Transverse colon (tissue), 4 donors: Measurements from ENCODE around the gene ZNRF4. TPM values are rescaled to one million over a fixed set of nuclear protein-coding genes. Genes with fewer than 3 reads are reported as not detected.

Experiments used
- DNase-seq: peaks from one replicate; pipeline ENCODE4 v3.0.0-alpha.2; 2019
- H3K27ac ChIP-seq, 4 donors: fragments of 200-600 bp; sonication (generic); 2 replicates each; pipeline ENCODE4 v1.5.1; 2016 to 2018; ENCODE audit warnings: inconsistent platforms in 4 of 4
- H3K27me3 ChIP-seq: fragments of 200-600 bp; sonication (generic); 2 replicates; pipeline ENCODE4 v1.5.1; 2017; ENCODE audit warnings: inconsistent platforms
- H3K36me3 ChIP-seq, 4 donors: fragments of 200-600 bp; sonication (generic); 2 replicates each; pipeline ENCODE4 v1.5.1; 2017 to 2019; ENCODE audit warnings: inconsistent platforms in 4 of 4
- H3K4me1 ChIP-seq, 4 donors: fragments of 200-600 bp; sonication (generic); 2 replicates each; pipeline ENCODE4 v1.5.1; 2017 to 2020; ENCODE audit warnings: inconsistent platforms in 4 of 4
- H3K4me3 ChIP-seq, 4 donors: fragments of 200-600 bp; sonication (generic); 1 replicate in 1 of 4; 2 replicates in 3 of 4; pipeline versions ENCODE4 v1.5.1 to v1.6.1; 2017 to 2019; ENCODE audit warnings: inconsistent platforms in 4 of 4
- H3K9me3 ChIP-seq, 2 donors: fragments of 200-600 bp; sonication (generic); 2 replicates each; pipeline ENCODE4 v1.5.1; 2017 to 2019; ENCODE audit warnings: inconsistent platforms in 2 of 2
- CTCF ChIP-seq, 5 experiments: fragments of 200-600 bp in 3 of 5; fragments of 450-650 bp in 2 of 5; sonication (generic) in 3 of 5; IDR thresholded peaks; 1 replicate in 2 of 5; 2 replicates in 3 of 5; pipeline ENCODE4 v1.5.1; 2016 to 2017; ENCODE audit warnings: antibody characterized with exemption in 5 of 5, inconsistent platforms in 3 of 5, mild to moderate bottlenecking in 2 of 5, moderate library complexity in 1 of 5
- EP300 ChIP-seq: sonication (generic); formaldehyde crosslinking; IDR thresholded peaks from one replicate; pipeline ENCODE4 v1.6.1; 2017; ENCODE audit warnings: antibody characterized with exemption, low read depth
- POLR2A ChIP-seq: fragments of 450-650 bp; IDR thresholded peaks from one replicate; pipeline ENCODE4 v1.6.1; 2016; ENCODE audit warnings: antibody characterized with exemption, mild to moderate bottlenecking, moderate library complexity
- POLR2AphosphoS5 ChIP-seq, 3 donors: sonication (generic); formaldehyde crosslinking; IDR thresholded peaks; one replicate each; pipeline ENCODE4 v1.6.1; 2016; ENCODE audit warnings: antibody characterized with exemption in 3 of 3
- WGBS, 2 donors: methylation state at CpG; one replicate each; pipeline ENCODE4 v1.1.5; 2018; ENCODE audit warnings: low coverage in 1 of 2; 5-methylcytosine and 5-hydroxymethylcytosine counted together
- in situ Hi-C, 4 donors: fragments of 200-750 bp; cut with MboI; loops; one replicate each; pipeline versions ENCODE4 v1.15.0 to v1.15.1; 2017; ENCODE audit warnings: low sequenced_read_pairs in 3 of 4, low pct_ligation_motif_present in 1 of 4, low pct_unique_long_range_greater_than_20kb in 1 of 4
- intact Hi-C: fragments of 100-400 bp; cut with DNase I; formaldehyde crosslinking; loops from one replicate; pipeline ENCODE4 v1.15.1; 2023; ENCODE audit warnings: low total_unique reads
- total RNA-seq, 4 donors: library from RNA; depleted of rRNA; stranded (reverse); fragments of >200 nt; gene quantifications; one replicate each; pipeline ENCODE4 v1.1.0, GENCODE V29; 2016

ZNRF4 gene
- total RNA-seq, 4 donors from 2014 or later = not detected

GRCh38 chr19:5444431-5444830 lies 10.8 kb upstream of the ZNRF4 start:
- no peak overlapping the region for H3K4me3 ChIP-seq
- peaks cover 25% of the 10 kb centered on the region for H3K27me3 ChIP-seq
- in situ Hi-C loops (no loop called here), intact Hi-C loops (no loop called here)
- no peaks in the 10 kb centered on the region for H3K36me3 ChIP-seq
- no peaks in the 10 kb centered on the region for H3K4me1 ChIP-seq
- TF ChIP-seq EP300 = no peak
- no peak for TF ChIP-seq CTCF (IDR thresholded peaks at IDR 0.05)
- H3K27ac ChIP-seq = no peak overlapping the region
- WGBS, 2 donors = 63 to 80% methylated on average over 1 to 5 of the region's 5 CpGs
- no peaks in the 10 kb centered on the region for H3K9me3 ChIP-seq
- no peak for DNase-seq

GRCh38 chr19:5445071-5445470 lies 10.1 kb upstream of the ZNRF4 start:
- peaks cover 31% of the 10 kb centered on the region for H3K27me3 ChIP-seq
- H3K9me3 ChIP-seq = no peaks in the 10 kb centered on the region
- H3K36me3 ChIP-seq = no peaks in the 10 kb centered on the region
- DNase-seq = no peak
- H3K27ac ChIP-seq = no peak overlapping the region
- TF ChIP-seq POLR2AphosphoS5 (IDR thresholded peaks at IDR 0.05) = no peak
- 3 to 10% methylated on average over 1 of the region's 2 CpGs for WGBS, 2 donors
- in situ Hi-C loops (no loop called here), intact Hi-C loops (no loop called here)
- no peaks in the 10 kb centered on the region for H3K4me1 ChIP-seq
- no peak overlapping the region for H3K4me3 ChIP-seq

- no peak for DNase-seq
- Histone ChIP-seq H3K27me3 (peaks cover 37% of the 10 kb centered on the region), H3K9me3 (no peaks in the 10 kb centered on the region), H3K4me1 (no peaks in the 10 kb centered on the region), H3K36me3 (no peaks in the 10 kb centered on the region), H3K27ac (no peak overlapping the region), H3K4me3 (no peak overlapping the region)
- WGBS, 2 donors = 21 to 29% methylated on average over 2 to 5 of the region's 5 CpGs
- in situ Hi-C loops = no loop called here
- TF ChIP-seq POLR2AphosphoS5 (IDR thresholded peaks at IDR 0.05) (no peak), POLR2A (no peak), CTCF (IDR thresholded peaks at IDR 0.05) (no peak), EP300 (no peak)
- intact Hi-C loops = no loop called here
Measured at GRCh38 chr19:5445561-5446055, 9.6 kb upstream of the ZNRF4 start.

- Histone ChIP-seq H3K36me3 (no peaks in the 10 kb centered on the region), H3K4me1 (no peaks in the 10 kb centered on the region), H3K9me3 (no peaks in the 10 kb centered on the region), H3K27me3 (peaks cover 41% of the 10 kb centered on the region), H3K27ac (no peak overlapping the region), H3K4me3 (no peak overlapping the region)
- in situ Hi-C loops (no loop called here), intact Hi-C loops (no loop called here)
- no peak for DNase-seq
- TF ChIP-seq POLR2AphosphoS5 (IDR thresholded peaks at IDR 0.05) (no peak), EP300 (no peak), CTCF (IDR thresholded peaks at IDR 0.05) (no peak), POLR2A (no peak)
- WGBS, 2 donors = 33 to 43% methylated on average over 10 to 15 of the region's 15 CpGs
Measured at GRCh38 chr19:5447700-5448311, 7.4 kb upstream of the ZNRF4 start.

GRCh38 chr19:5448374-5448773 lies 6.8 kb upstream of the ZNRF4 start:
- H3K27me3 ChIP-seq = peaks cover 41% of the 10 kb centered on the region
- in situ Hi-C loops = no loop called here

More at GRCh38 chr19:5448374-5448773, 6.8 kb upstream of the ZNRF4 start:
- DNase-seq = no peak
- no peaks in the 10 kb centered on the region for H3K9me3 ChIP-seq
- TF ChIP-seq POLR2A = no peak
- no peak for TF ChIP-seq POLR2AphosphoS5 (IDR thresholded peaks at IDR 0.05)
- TF ChIP-seq EP300 = no peak
- TF ChIP-seq CTCF (IDR thresholded peaks at IDR 0.05) = no peak
- WGBS, 2 donors = 40 to 64% methylated on average over 9 to 12 of the region's 15 CpGs
- H3K4me3 ChIP-seq = no peak overlapping the region
- no peaks in the 10 kb centered on the region for H3K4me1 ChIP-seq
- intact Hi-C loops = no loop called here
- no peak overlapping the region for H3K27ac ChIP-seq
- H3K36me3 ChIP-seq = no peaks in the 10 kb centered on the region
